HL-60 (cell line): ENCODE data around the gene MMP2.

Experiments used
- DNase-seq, 2 experiments: peaks; one replicate each; pipeline ENCODE4 v3.0.0-alpha.2; 2010 to 2020; ENCODE audit warnings: low read depth in 1 of 2, low spot score in 1 of 2
- H3K27ac ChIP-seq: fragments of 250-450 bp; sonication (Bioruptor Pico); replicated peaks from 2 replicates; pipeline ENCODE4 v1.5.1; 2020; ENCODE audit warnings: mild to moderate bottlenecking, moderate library complexity
- H3K27me3 ChIP-seq: fragments of 250-450 bp; sonication (Bioruptor Pico); 2 replicates; pipeline ENCODE4 v1.5.1; 2021; ENCODE audit warnings: mild to moderate bottlenecking, moderate library complexity; ENCODE audit not compliant: insufficient read depth, poor library complexity, severe bottlenecking
- H3K4me3 ChIP-seq: replicated peaks from 2 replicates; pipeline ENCODE4 v1.5.1; 2011; ENCODE audit warnings: mild to moderate bottlenecking, control low read depth, low read length; ENCODE audit not compliant: insufficient read depth
- CTCF ChIP-seq: IDR thresholded peaks from one replicate; pipeline ENCODE4 v1.5.1; 2011; ENCODE audit warnings: low read length, control low read depth, inconsistent platforms; ENCODE audit not compliant: insufficient read depth
- GABPA ChIP-seq: IDR thresholded peaks from 2 replicates; pipeline ENCODE4 v1.6.1; 2012; ENCODE audit warnings: low read depth
- POLR2AphosphoS5 ChIP-seq: IDR thresholded peaks from 2 replicates; pipeline ENCODE4 v1.6.1; 2012; ENCODE audit warnings: low read depth
- REST ChIP-seq: IDR thresholded peaks from 2 replicates; pipeline ENCODE4 v1.6.1; 2012; ENCODE audit warnings: low read depth; ENCODE audit not compliant: insufficient replicate concordance
- SPI1 ChIP-seq: IDR thresholded peaks from 2 replicates; pipeline ENCODE4 v1.6.1; 2012; ENCODE audit warnings: low read depth, mild to moderate bottlenecking, borderline replicate concordance

The MMP2 gene

GRCh38 chr16:55434000-55434399, 45.0 kb upstream of the MMP2 start:
- TF ChIP-seq CTCF (no peak), SPI1 (no peak), GABPA (no peak), REST (no peak), POLR2AphosphoS5 (no peak)
- Histone ChIP-seq H3K27me3 (no peaks in the 10 kb centered on the region), H3K27ac (no peak overlapping the region), H3K4me3 (no peak overlapping the region)
- no peak for DNase-seq

- no peaks in the 10 kb centered on the region for H3K27me3 ChIP-seq
- TF ChIP-seq POLR2AphosphoS5 (peak; percentile 67; the same call in 1 of the 2 replicates), CTCF (no peak), SPI1 (no peak)
- H3K4me3 ChIP-seq = no peak overlapping the region
- DNase-seq = peak in 1 of 2 experiments; percentile 40
- H3K27ac ChIP-seq = no peak overlapping the region; the same call in 1 of the 2 replicates
Measured at GRCh38 chr16:55435387-55435786, 43.6 kb upstream of the MMP2 start.

- no peak overlapping the region for H3K4me3 ChIP-seq
- H3K27ac ChIP-seq = peak overlapping the region; percentile 72
- peak; percentile 47 to 50 for DNase-seq
- no peaks in the 10 kb centered on the region for H3K27me3 ChIP-seq
- no peak for TF ChIP-seq SPI1
- TF ChIP-seq GABPA = no peak
- TF ChIP-seq REST = no peak
- no peak for TF ChIP-seq POLR2AphosphoS5
- no peak for TF ChIP-seq CTCF
Measured at GRCh38 chr16:55436587-55436986, 42.4 kb upstream of the MMP2 start.

- no peaks in the 10 kb centered on the region for H3K27me3 ChIP-seq
- DNase-seq = peak; percentile 81 to 99
- peak; percentile 19; the same call in 1 of the 2 replicates for TF ChIP-seq GABPA
- no peak for TF ChIP-seq REST
- no peak for TF ChIP-seq SPI1
- peak; percentile 66; the same call in 1 of the 2 replicates for TF ChIP-seq POLR2AphosphoS5
- TF ChIP-seq CTCF = no peak
- no peak overlapping the region for H3K4me3 ChIP-seq
- H3K27ac ChIP-seq = peak overlapping the region; percentile 72
Measured at GRCh38 chr16:55437625-55438024, 41.4 kb upstream of the MMP2 start.
